OCI-LY7 (cell line): ENCODE measurements around the gene NFATC3.

ENCODE experiments used
- EZH2phosphoT487 ChIP-seq: fragments of 200-600 bp; sonication (generic); IDR thresholded peaks from 2 replicates; pipeline ENCODE4 v1.6.1; 2018; ENCODE audit warnings: low read depth, borderline replicate concordance, mild to moderate bottlenecking, mixed run types, antibody characterized with exemption, low read length, moderate library complexity, mixed read lengths
- TF ChIP-seq, protein P1 (sequence below): fragments of 200-600 bp; sonication (generic); conservative IDR thresholded peaks from 2 replicates; pipeline ENCODE4 v1.5.1; 2014; ENCODE audit warnings: mild to moderate bottlenecking, antibody characterized with exemption, low read length, moderate library complexity, mixed read lengths

DNA sequence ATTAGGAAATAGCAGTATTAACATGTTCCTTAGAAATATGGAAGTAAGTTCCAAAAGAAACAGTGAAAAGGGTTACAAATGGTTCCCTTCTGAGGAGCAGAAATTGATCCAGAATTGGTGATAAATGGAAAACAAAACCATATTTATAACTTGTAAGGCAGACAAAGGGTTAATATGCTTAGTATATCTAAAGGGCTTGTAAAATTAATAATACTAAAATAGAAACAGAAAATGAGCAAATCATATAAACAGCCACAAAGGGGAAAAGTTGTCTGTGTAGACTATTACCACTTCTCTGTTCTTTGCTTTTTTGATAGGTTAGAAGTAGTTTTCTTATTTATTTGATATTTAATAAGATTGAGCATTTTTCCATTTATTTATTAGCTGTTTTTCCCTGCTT is 64.4 kb downstream of the NFATC3 start:
- TF ChIP-seq, protein P1, sequence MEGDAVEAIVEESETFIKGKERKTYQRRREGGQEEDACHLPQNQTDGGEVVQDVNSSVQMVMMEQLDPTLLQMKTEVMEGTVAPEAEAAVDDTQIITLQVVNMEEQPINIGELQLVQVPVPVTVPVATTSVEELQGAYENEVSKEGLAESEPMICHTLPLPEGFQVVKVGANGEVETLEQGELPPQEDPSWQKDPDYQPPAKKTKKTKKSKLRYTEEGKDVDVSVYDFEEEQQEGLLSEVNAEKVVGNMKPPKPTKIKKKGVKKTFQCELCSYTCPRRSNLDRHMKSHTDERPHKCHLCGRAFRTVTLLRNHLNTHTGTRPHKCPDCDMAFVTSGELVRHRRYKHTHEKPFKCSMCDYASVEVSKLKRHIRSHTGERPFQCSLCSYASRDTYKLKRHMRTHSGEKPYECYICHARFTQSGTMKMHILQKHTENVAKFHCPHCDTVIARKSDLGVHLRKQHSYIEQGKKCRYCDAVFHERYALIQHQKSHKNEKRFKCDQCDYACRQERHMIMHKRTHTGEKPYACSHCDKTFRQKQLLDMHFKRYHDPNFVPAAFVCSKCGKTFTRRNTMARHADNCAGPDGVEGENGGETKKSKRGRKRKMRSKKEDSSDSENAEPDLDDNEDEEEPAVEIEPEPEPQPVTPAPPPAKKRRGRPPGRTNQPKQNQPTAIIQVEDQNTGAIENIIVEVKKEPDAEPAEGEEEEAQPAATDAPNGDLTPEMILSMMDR, result no peak
- TF ChIP-seq EZH2phosphoT487, result no peak
